HEK293 (cell line): ENCODE measurements around the gene CPLX1.

Experiments
- ZNF677 ChIP-seq: fragments of 450-650 bp; IDR thresholded peaks from 2 replicates; pipeline ENCODE4 v1.5.0; 2018; ENCODE audit warnings: missing biosample characterization, mild to moderate bottlenecking, missing genetic modification characterization, moderate library complexity
- TF ChIP-seq, protein P1 (sequence below): fragments of 450-650 bp; formaldehyde crosslinking; IDR thresholded peaks from 2 replicates; pipeline ENCODE4 v1.5.1; 2016; ENCODE audit warnings: missing biosample characterization, missing genetic modification characterization

DNA sequence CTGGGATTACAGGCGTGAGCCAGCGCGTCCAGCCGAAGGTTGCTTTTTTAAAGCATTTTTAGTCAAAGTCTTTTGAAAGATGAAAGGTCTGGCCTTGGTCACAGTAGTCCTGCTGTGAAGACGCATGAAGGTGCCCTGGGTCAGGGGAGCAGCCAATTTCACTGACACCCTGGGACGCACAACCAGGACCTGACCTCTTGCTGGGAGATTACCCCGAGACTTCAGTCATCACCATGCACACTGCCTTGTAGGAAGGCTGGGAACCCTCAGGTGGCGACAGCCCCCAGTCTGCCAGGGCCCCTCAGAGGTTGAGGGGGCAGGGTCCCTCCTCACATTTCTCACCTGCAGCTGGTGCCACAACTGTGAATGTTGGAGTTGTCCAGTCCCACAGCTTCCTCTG lies 53.2 kb downstream of the CPLX1 start:
- TF ChIP-seq, protein P1, sequence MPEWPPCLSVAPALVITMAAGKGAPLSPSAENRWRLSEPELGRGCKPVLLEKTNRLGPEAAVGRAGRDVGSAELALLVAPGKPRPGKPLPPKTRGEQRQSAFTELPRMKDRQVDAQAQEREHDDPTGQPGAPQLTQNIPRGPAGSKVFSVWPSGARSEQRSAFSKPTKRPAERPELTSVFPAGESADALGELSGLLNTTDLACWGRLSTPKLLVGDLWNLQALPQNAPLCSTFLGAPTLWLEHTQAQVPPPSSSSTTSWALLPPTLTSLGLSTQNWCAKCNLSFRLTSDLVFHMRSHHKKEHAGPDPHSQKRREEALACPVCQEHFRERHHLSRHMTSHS (tag by site-specific recombination), result no peak
- TF ChIP-seq ZNF677, result no peak
